Left colon (tissue), 2 donors: Measurements from ENCODE around the gene PHLDB2. TPM values are rescaled to one million over a fixed set of nuclear protein-coding genes. Genes with fewer than 3 reads are reported as not detected.
A peak's percentile ranks its signal among the peaks of the same experiment; 100 is the strongest.

Experiments used
- ATAC-seq: fragments of 200-7000 bp; cut with Tn5 transposase; one replicate; pipeline ENCODE4 v1.9.1; 2020; ENCODE audit warnings: mild to moderate bottlenecking, moderate library complexity
- DNase-seq, 2 donors: peaks; one replicate each; pipeline ENCODE4 v3.0.0-alpha.2; 2020
- intact Hi-C, 2 donors: fragments of 100-400 bp; cut with DNase I in 1 of 2; cut with micrococcal nuclease in 1 of 2; formaldehyde crosslinking; loops; one replicate each; pipeline versions ENCODE4 v1.11.2 to v1.14.0; 2022; cut with DNase I, micrococcal nuclease
- total RNA-seq, 2 donors: library from RNA; stranded (reverse); fragmentation: NEBNext Ultra II Directional; extraction: Animal tissue kit (Norgen Biotek cat#: 25700); gene quantifications; one replicate each; pipeline ENCODE4 v1.2.1, GENCODE V29; 2021
- donor health status: DM: no; HTN: no; CAD: no.
- donor health status: DM: yes; HTN: yes; CAD: no.

The PHLDB2 gene
- total RNA-seq, 2 donors from 2014 or later = 8.3 to 28.7 TPM

- DNase-seq (no peak), ATAC-seq (no peak)
- intact Hi-C loops = no loop called here
Measured at GRCh38 chr3:111971533-111972130, 112.6 kb downstream of the PHLDB2 start.

- no peak for DNase-seq
- no peak for ATAC-seq
- intact Hi-C loops = no loop called here
Measured at GRCh38 chr3:111972891-111973290, 113.8 kb downstream of the PHLDB2 start.

GRCh38 chr3:111975131-111975530 lies 116.1 kb downstream of the PHLDB2 start:
- intact Hi-C loops = no loop called here
- ATAC-seq (no peak), DNase-seq (no peak)

- intact Hi-C loops = no loop called here
- DNase-seq (no peak), ATAC-seq (no peak)
Measured at GRCh38 chr3:111976254-111976653, 117.2 kb downstream of the PHLDB2 start.

- DNase-seq = peak; percentile 98 to 99
- intact Hi-C loops = no loop called here
- peak; percentile 96 for ATAC-seq
Measured at GRCh38 chr3:111978583-111979433, 119.7 kb downstream of the PHLDB2 start, which contains the start of gene ABHD10. Gene ABHD10, plus strand, starts transcription at chr3:111979026. Its CDS starts 36 bp downstream, at chr3:111979062.

- intact Hi-C loops = no loop called here
- ATAC-seq (peak; percentile 2), DNase-seq (no peak)
Measured at GRCh38 chr3:111979434-111980038, 120.5 kb downstream of the PHLDB2 start.

GRCh38 chr3:111980716-111981456 lies 121.8 kb downstream of the PHLDB2 start:
- intact Hi-C loops = no loop called here
- no peak for DNase-seq
- no peak for ATAC-seq

- intact Hi-C loops = no loop called here
- ATAC-seq = no peak
- no peak for DNase-seq
Measured at GRCh38 chr3:111981457-111981763, 122.3 kb downstream of the PHLDB2 start.

GRCh38 chr3:111984636-111985298 lies 125.7 kb downstream of the PHLDB2 start:
- peak; percentile 37 for ATAC-seq
- intact Hi-C loops = no loop called here
- DNase-seq = no peak

- intact Hi-C loops = no loop called here
- DNase-seq = no peak
- ATAC-seq = no peak
Measured at GRCh38 chr3:111986800-111987199, 127.7 kb downstream of the PHLDB2 start.

- DNase-seq (no peak), ATAC-seq (peak; percentile 84)
- intact Hi-C loops = no loop called here
Measured at GRCh38 chr3:111989061-111989678, 130.1 kb downstream of the PHLDB2 start.

GRCh38 chr3:111993038-111993437 lies 134.0 kb downstream of the PHLDB2 start:
- no peak for DNase-seq
- no peak for ATAC-seq
- intact Hi-C loops = no loop called here

GRCh38 chr3:111998636-111999483 lies 139.8 kb downstream of the PHLDB2 start, which contains the start of gene TAGLN3:
Gene TAGLN3, plus strand, starts transcription at chr3:111998922. Its CDS starts 501 bp downstream, at chr3:111999423.
- intact Hi-C loops = no loop called here
- peak in 1 of 2 donors; percentile 44 for DNase-seq
- peak; percentile 84 for ATAC-seq

- ATAC-seq (no peak), DNase-seq (no peak)
- intact Hi-C loops = no loop called here
Measured at GRCh38 chr3:111999484-112000324, 140.6 kb downstream of the PHLDB2 start.

GRCh38 chr3:112000367-112000771 lies 141.3 kb downstream of the PHLDB2 start:
- no peak for DNase-seq
- intact Hi-C loops = no loop called here
- ATAC-seq = no peak

- intact Hi-C loops = no loop called here
- DNase-seq = no peak
- ATAC-seq = no peak
Measured at GRCh38 chr3:112000966-112001365, 141.9 kb downstream of the PHLDB2 start.

- no peak for ATAC-seq
- no peak for DNase-seq
- intact Hi-C loops = no loop called here
Measured at GRCh38 chr3:112001526-112001925, 142.5 kb downstream of the PHLDB2 start.
